Keratinocyte (primary cell): ENCODE data around the gene EXOC4. TPM values are rescaled to one million over a fixed set of nuclear protein-coding genes. Genes with fewer than 3 reads are reported as not detected.

ENCODE experiments used
- DNase-seq: peaks from one replicate; pipeline ENCODE4 v3.0.0-alpha.2; 2011; ENCODE audit warnings: low read depth, missing footprints, low spot score
- FAIRE-seq: peaks from 2 replicates; lab custom pipeline; 2011; peaks lifted over from hg19 to GRCh38; lab: Jason Lieb, UNC
- H2AFZ ChIP-seq: 2 replicates; pipeline ENCODE4 v1.6.0; 2012; ENCODE audit warnings: low read length, control low read depth, inconsistent platforms; ENCODE audit not compliant: control insufficient read depth
- H3K27ac ChIP-seq: 2 replicates; pipeline ENCODE4 v1.5.1; 2011; ENCODE audit warnings: low read length; ENCODE audit not compliant: control insufficient read depth, insufficient read depth
- H3K27me3 ChIP-seq: 3 replicates; pipeline ENCODE4 v1.6.0; 2011; ENCODE audit warnings: low read length; ENCODE audit not compliant: control insufficient read depth, insufficient read depth; ENCODE audit errors: extremely low read depth
- H3K36me3 ChIP-seq, 2 experiments: 2 replicates in 1 of 2; 3 replicates in 1 of 2; pipeline ENCODE4 v1.5.1; 2011; ENCODE audit warnings: low read length in 2 of 2, mild to moderate bottlenecking in 1 of 2; ENCODE audit not compliant: control insufficient read depth in 2 of 2, insufficient read depth in 2 of 2; ENCODE audit errors: extremely low read depth in 1 of 2
- H3K4me1 ChIP-seq: 3 replicates; pipeline ENCODE4 v1.5.1; 2011; ENCODE audit warnings: low read length; ENCODE audit not compliant: control insufficient read depth, insufficient read depth; ENCODE audit errors: extremely low read depth
- H3K4me2 ChIP-seq: 3 replicates; pipeline ENCODE4 v1.6.0; 2011; ENCODE audit warnings: low read depth, low read length; ENCODE audit not compliant: control insufficient read depth, insufficient read depth; ENCODE audit errors: extremely low read depth
- H3K4me3 ChIP-seq, 3 experiments: fragments of 200-600 bp in 1 of 3; sonication (generic) in 1 of 3; 2 replicates in 2 of 3; 3 replicates in 1 of 3; pipeline ENCODE4 v1.5.1; 2011 to 2016; ENCODE audit warnings: low read length in 3 of 3, mild to moderate bottlenecking in 3 of 3, control low read depth in 2 of 3, inconsistent platforms in 1 of 3, low read depth in 1 of 3, mixed read lengths in 1 of 3, mixed run types in 1 of 3, moderate library complexity in 1 of 3; ENCODE audit not compliant: control insufficient read depth in 2 of 3, insufficient read depth in 2 of 3; ENCODE audit errors: extremely low read depth in 1 of 3
- H3K79me2 ChIP-seq: 2 replicates; pipeline ENCODE4 v1.6.0; 2012; ENCODE audit warnings: low read length; ENCODE audit not compliant: control insufficient read depth, insufficient read depth
- H3K9ac ChIP-seq: 3 replicates; pipeline ENCODE4 v1.6.0; 2011; ENCODE audit warnings: low read length; ENCODE audit not compliant: control insufficient read depth, insufficient read depth; ENCODE audit errors: extremely low read depth
- H3K9me1 ChIP-seq: 3 replicates; pipeline ENCODE4 v1.6.0; 2011; ENCODE audit warnings: low read length; ENCODE audit not compliant: control insufficient read depth, insufficient read depth; ENCODE audit errors: extremely low read depth
- H3K9me3 ChIP-seq: 2 replicates; pipeline ENCODE4 v1.5.1; 2012; ENCODE audit warnings: low read depth, low read length; ENCODE audit not compliant: control insufficient read depth
- H4K20me1 ChIP-seq: 3 replicates; pipeline ENCODE4 v1.6.0; 2011; ENCODE audit warnings: low read length; ENCODE audit not compliant: control insufficient read depth, insufficient read depth; ENCODE audit errors: extremely low read depth
- EZH2 ChIP-seq: IDR thresholded peaks from one replicate; pipeline ENCODE4 v1.6.1; 2012; ENCODE audit warnings: inconsistent platforms, mild to moderate bottlenecking, low read length, moderate library complexity
- dilution Hi-C: fragments of 300-500 bp; cut with MboI; formaldehyde crosslinking; loops from one replicate; pipeline ENCODE4 v1.7.0; 2020; ENCODE audit warnings: low sequenced_read_pairs; ENCODE audit not compliant: extremely low pct_ligation_motif_present
- polyA plus RNA-seq, 5 experiments: library from polyadenylated mRNA; depleted of rRNA in 3 of 5; stranded (reverse) in 3 of 5; stranded (forward) in 1 of 5; unstranded in 1 of 5; fragments of >200 nt; gene quantifications; 1 replicate in 1 of 5; 2 replicates in 3 of 5; 3 replicates in 1 of 5; pipeline versions ENCODE4 v1.2.1 to v1.2.3, GENCODE V29; 2011 to 2012; ENCODE audit warnings: missing spikeins in 2 of 5, low read depth in 1 of 5, low replicate concordance in 1 of 5
- TF ChIP-seq, protein P1 (sequence below), 3 experiments: IDR thresholded peaks in 1 of 3; conservative IDR thresholded peaks in 1 of 3; optimal IDR thresholded peaks in 1 of 3; 2 replicates in 2 of 3; 3 replicates in 1 of 3; pipeline versions ENCODE3 to v1.5.1; 2011; ENCODE audit warnings: low read length in 3 of 3, mild to moderate bottlenecking in 3 of 3, moderate library complexity in 2 of 3, control low read depth in 1 of 3, inconsistent platforms in 1 of 3; ENCODE audit not compliant: insufficient read depth in 2 of 3; ENCODE audit errors: extremely low read depth in 1 of 3

The EXOC4 gene
- polyA plus RNA-seq, 1 donor (not counting 4 experiments of a cell fraction or from before 2014, with no cell fraction given) = 52.6 TPM

DNA sequence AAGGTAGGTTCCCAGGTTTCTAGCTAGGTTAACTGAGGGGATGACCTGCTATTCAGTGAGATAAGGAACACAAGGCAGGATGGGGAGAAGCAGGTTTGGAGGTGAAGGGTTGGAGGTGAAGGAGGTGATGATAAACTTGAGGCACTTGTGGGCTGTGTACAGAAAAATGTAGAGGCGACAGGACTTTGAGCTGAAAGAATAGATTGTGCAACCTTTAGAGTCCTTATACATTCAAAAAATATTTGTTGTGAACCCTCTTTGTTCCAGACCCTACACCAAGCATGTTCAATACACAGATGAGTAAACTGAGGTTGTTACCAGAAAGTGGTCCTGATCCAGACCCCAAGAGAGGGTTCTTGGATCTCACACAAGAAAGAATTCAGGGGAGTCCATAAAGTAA is 828.8 kb downstream of the EXOC4 start:
- no peak for FAIRE-seq
- H3K4me1 ChIP-seq = no peaks in the 10 kb centered on the region
- no peaks in the 10 kb centered on the region for H4K20me1 ChIP-seq
- no peaks in the 10 kb centered on the region for H3K9me1 ChIP-seq
- no peak overlapping the region for H3K4me2 ChIP-seq
- TF ChIP-seq EZH2 = no peak
- TF ChIP-seq, protein P1, sequence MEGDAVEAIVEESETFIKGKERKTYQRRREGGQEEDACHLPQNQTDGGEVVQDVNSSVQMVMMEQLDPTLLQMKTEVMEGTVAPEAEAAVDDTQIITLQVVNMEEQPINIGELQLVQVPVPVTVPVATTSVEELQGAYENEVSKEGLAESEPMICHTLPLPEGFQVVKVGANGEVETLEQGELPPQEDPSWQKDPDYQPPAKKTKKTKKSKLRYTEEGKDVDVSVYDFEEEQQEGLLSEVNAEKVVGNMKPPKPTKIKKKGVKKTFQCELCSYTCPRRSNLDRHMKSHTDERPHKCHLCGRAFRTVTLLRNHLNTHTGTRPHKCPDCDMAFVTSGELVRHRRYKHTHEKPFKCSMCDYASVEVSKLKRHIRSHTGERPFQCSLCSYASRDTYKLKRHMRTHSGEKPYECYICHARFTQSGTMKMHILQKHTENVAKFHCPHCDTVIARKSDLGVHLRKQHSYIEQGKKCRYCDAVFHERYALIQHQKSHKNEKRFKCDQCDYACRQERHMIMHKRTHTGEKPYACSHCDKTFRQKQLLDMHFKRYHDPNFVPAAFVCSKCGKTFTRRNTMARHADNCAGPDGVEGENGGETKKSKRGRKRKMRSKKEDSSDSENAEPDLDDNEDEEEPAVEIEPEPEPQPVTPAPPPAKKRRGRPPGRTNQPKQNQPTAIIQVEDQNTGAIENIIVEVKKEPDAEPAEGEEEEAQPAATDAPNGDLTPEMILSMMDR (optimal IDR thresholded peaks at IDR 0.05 in 1 of 3, IDR thresholded peaks at IDR 0.05 in 1 of 3, conservative IDR thresholded peaks at IDR 0.05 in 1 of 3; ENCODE audit: extremely low read depth in 1 of 3, insufficient read depth in 2 of 3, low read length in 3 of 3) = no peak
- no peak overlapping the region for H3K4me3 ChIP-seq
- dilution Hi-C loops = no loop called here
- DNase-seq = no peak
- H2AFZ ChIP-seq = no peak overlapping the region
- H3K27me3 ChIP-seq = no peaks in the 10 kb centered on the region
- H3K9ac ChIP-seq = no peak overlapping the region
- H3K79me2 ChIP-seq = no peaks in the 10 kb centered on the region
- H3K9me3 ChIP-seq = no peaks in the 10 kb centered on the region
- H3K36me3 ChIP-seq = no peaks in the 10 kb centered on the region
- no peak overlapping the region for H3K27ac ChIP-seq

DNA sequence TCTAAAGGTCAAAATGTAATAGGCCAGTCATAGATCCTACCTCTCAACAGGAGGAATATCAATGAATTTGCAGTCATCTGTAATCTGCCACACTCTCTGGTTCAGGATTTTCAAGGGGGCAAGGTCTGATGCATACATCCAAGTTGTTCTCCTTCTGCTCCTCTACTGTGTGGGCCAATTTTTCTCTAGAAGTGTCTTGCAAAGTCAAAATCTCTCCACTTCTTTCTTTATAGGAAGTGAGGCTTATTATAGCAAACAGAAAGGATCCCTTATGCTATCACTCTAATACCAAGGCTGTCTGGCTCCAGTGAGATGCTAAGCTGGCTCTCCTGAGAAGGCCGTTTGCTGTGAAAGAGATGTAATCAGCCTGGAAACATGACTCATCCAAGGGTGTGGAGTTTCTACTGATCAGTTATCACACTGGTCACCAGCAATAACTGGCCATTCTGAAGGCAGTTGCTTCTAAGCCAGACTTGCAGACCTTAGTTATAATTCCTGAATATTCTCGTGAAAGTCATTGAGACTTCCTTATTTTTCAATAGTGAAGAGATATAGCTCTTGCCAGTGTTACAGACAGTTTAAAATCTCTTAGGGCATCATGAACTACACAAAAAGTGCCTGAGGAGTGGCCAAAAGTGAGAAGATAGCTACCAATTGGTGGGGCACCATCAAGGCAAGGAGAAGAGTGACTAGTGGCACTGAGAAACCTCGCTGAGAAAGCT is 831.0 kb downstream of the EXOC4 start:
- H3K4me3 ChIP-seq = no peak overlapping the region
- no peaks in the 10 kb centered on the region for H3K9me3 ChIP-seq
- dilution Hi-C loops = no loop called here
- TF ChIP-seq, protein P1 (optimal IDR thresholded peaks at IDR 0.05 in 1 of 3, IDR thresholded peaks at IDR 0.05 in 1 of 3, conservative IDR thresholded peaks at IDR 0.05 in 1 of 3; ENCODE audit: extremely low read depth in 1 of 3, insufficient read depth in 2 of 3, low read length in 3 of 3) = no peak
- no peak for TF ChIP-seq EZH2
- H3K4me2 ChIP-seq = no peak overlapping the region
- H3K9ac ChIP-seq = no peak overlapping the region
- H3K27me3 ChIP-seq = no peaks in the 10 kb centered on the region
- no peak overlapping the region for H2AFZ ChIP-seq
- DNase-seq (no peak), FAIRE-seq (no peak)
- no peaks in the 10 kb centered on the region for H3K4me1 ChIP-seq
- H3K27ac ChIP-seq = no peak overlapping the region
- H3K79me2 ChIP-seq = no peaks in the 10 kb centered on the region
- no peaks in the 10 kb centered on the region for H4K20me1 ChIP-seq
- no peaks in the 10 kb centered on the region for H3K9me1 ChIP-seq
- H3K36me3 ChIP-seq = no peaks in the 10 kb centered on the region
